CD4-positive, alpha-beta memory T cell (primary cell): ENCODE results near the gene RNF44. TPM values are rescaled to one million over a fixed set of nuclear protein-coding genes. Genes with fewer than 3 reads are reported as not detected.
A peak's percentile ranks its signal among the peaks of the same experiment; 100 is the strongest.

Experiments
- CTCF ChIA-PET: fragments of 350-600 bp; sonication (Branson Sonifier 250); formaldehyde crosslinking; loops from one replicate; lab custom pipeline; 2021; ENCODE audit warnings: inconsistent platforms; ENCODE audit not compliant: partially characterized antibody; lab: Charles Lee
- POLR2A ChIA-PET: fragments of 350-600 bp; sonication (Branson Sonifier 250); formaldehyde crosslinking; loops from one replicate; lab custom pipeline; 2021; ENCODE audit not compliant: partially characterized antibody; lab: Charles Lee
- DNase-seq, 5 donors: peaks; one replicate each; pipeline versions ENCODE4 v3.0.0 to v3.0.0-alpha.2; 2020 to 2022; ENCODE audit warnings: mixed read lengths in 1 of 5
- H3K27ac ChIP-seq: one replicate; pipeline ENCODE4 v1.7.0; 2013; ENCODE audit warnings: low read depth, low read length
- H3K27me3 ChIP-seq: 2 replicates; pipeline ENCODE4 v1.7.0; 2013; ENCODE audit warnings: mild to moderate bottlenecking, low read length, moderate library complexity; ENCODE audit not compliant: insufficient read depth
- H3K36me3 ChIP-seq: 2 replicates; pipeline ENCODE4 v1.7.0; 2013; ENCODE audit warnings: mild to moderate bottlenecking, low read length, moderate library complexity; ENCODE audit not compliant: insufficient read depth
- H3K4me1 ChIP-seq: 2 replicates; pipeline ENCODE4 v1.7.0; 2013; ENCODE audit warnings: mild to moderate bottlenecking, low read length, moderate library complexity; ENCODE audit not compliant: insufficient read depth
- H3K4me3 ChIP-seq, 2 donors: one replicate each; pipeline ENCODE4 v1.7.0; 2013; ENCODE audit warnings: low read length in 2 of 2, mild to moderate bottlenecking in 1 of 2
- H3K9me3 ChIP-seq, 2 donors: one replicate each; pipeline ENCODE4 v1.7.0; 2013; ENCODE audit warnings: low read length in 2 of 2, control low read depth in 1 of 2; ENCODE audit not compliant: control insufficient read depth in 1 of 2
- H3K27ac Mint-ChIP-seq, 7 donors: one replicate each; pipeline ENCODE4 v1.8.0; 2020 to 2021; ENCODE audit warnings: mixed read lengths in 7 of 7, mild to moderate bottlenecking in 6 of 7, inconsistent platforms in 3 of 7, moderate library complexity in 3 of 7
- H3K27me3 Mint-ChIP-seq, 2 donors: one replicate each; pipeline ENCODE4 v1.8.0; 2020 to 2021; ENCODE audit warnings: mixed read lengths in 2 of 2
- H3K36me3 Mint-ChIP-seq, 2 donors: one replicate each; pipeline ENCODE4 v1.8.0; 2020 to 2021; ENCODE audit warnings: mixed read lengths in 2 of 2, inconsistent platforms in 1 of 2, mild to moderate bottlenecking in 1 of 2
- H3K4me1 Mint-ChIP-seq, 4 donors: one replicate each; pipeline ENCODE4 v1.8.0; 2020 to 2021; ENCODE audit warnings: mixed read lengths in 4 of 4, mild to moderate bottlenecking in 1 of 4
- H3K4me3 Mint-ChIP-seq, 8 donors: one replicate each; pipeline ENCODE4 v1.8.0; 2020 to 2021; ENCODE audit warnings: mixed read lengths in 8 of 8, mild to moderate bottlenecking in 7 of 8, moderate library complexity in 6 of 8, inconsistent platforms in 3 of 8
- H3K9me3 Mint-ChIP-seq, 8 donors: one replicate each; pipeline ENCODE4 v1.8.0; 2020 to 2021; ENCODE audit warnings: mixed read lengths in 8 of 8, mild to moderate bottlenecking in 5 of 8, inconsistent platforms in 3 of 8, moderate library complexity in 1 of 8
- intact Hi-C: fragments of 100-400 bp; cut with micrococcal nuclease; formaldehyde crosslinking; loops from one replicate; pipeline ENCODE4 v1.15.1; 2023
- polyA plus RNA-seq, 2 donors: library from polyadenylated mRNA; unstranded; fragments of 300-500 nt; fragmentation: Illumina TruSeq; gene quantifications; one replicate each; pipeline ENCODE4 v1.2.3, GENCODE V29; 2021
- total RNA-seq, 2 experiments: library from RNA; stranded (reverse); gene quantifications; one replicate each; pipeline ENCODE4 v1.2.3, GENCODE V29; 2021

Gene RNF44
- total and polyA plus RNA-seq, 4 experiments from 2014 or later, result 1.1 to 262 (median 127) TPM

DNA sequence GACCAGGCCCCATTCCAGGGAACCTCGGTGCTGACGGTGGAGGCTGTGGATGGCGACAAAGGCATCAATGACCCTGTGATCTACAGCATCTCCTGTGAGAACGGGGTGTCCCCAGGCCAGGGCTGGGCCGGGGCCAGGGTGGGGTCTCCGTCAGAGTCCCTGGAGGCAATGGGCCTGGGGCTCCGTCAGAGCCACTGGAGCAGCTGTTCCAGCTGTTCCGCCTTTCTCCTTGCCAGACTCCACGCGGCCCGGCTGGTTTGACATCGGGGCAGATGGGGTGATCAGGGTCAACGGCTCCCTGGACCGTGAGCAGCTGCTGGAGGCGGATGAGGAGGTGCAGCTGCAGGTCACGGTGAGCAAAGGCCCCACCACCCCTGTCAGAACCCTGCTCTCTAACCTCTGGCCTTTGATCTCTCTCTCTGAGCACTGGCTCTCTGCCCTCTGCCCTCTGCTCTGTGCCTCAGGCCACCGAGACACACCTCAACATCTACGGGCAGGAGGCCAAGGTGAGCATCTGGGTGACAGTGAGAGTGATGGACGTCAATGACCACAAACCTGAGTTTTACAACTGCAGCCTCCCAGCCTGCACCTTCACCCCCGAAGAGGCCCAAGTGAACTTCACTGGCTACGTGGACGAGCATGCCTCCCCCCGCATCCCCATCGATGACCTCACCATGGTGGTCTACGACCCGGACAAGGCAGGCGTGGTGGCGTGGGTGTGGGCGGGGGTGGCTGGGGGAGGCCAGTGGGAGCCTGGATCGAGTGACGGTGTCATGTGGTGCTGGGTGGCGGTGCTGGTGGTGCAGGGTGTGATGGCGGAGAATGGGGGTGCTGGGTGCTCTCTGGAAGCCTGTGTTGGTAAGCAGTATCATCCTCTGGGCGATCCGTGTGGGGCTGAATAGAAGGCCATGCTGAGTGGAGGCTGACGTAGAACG is 38.6 kb upstream of the RNF44 start:
- Histone ChIP-seq H3K27ac (no peak overlapping the region), H3K36me3 (no peaks in the 10 kb centered on the region), H3K27me3 (no peaks in the 10 kb centered on the region), H3K9me3 (no peaks in the 10 kb centered on the region), H3K4me3 (no peak overlapping the region), H3K4me1 (peaks cover 6% of the 10 kb centered on the region)
- Mint-ChIP-seq H3K36me3 (no peaks in the 10 kb centered on the region), H3K4me3 (no peak overlapping the region), H3K27ac (peak overlapping the region in 1 of 7 donors; percentile 17), H3K27me3 (peaks cover 3 to 6% of the 10 kb centered on the region in 2 donors), H3K4me1 (peaks cover 4 to 16% (median 8%) of the 10 kb centered on the region in 4 donors), H3K9me3 (no peaks in the 10 kb centered on the region)
- CTCF ChIA-PET, result interaction anchor here (0.9 to 5.5 kb wide), 6 partner anchors 17 to 160 kb away, joined by 3 to 34 read pairs (median 16); partner anchors contain the start of gene CLTB
- intact Hi-C loops, result loop anchor here (2.0 kb wide), 1 partner anchor 39 kb away; the partner anchor contains the start of gene RNF44
- DNase-seq, result no peak
- POLR2A ChIA-PET, result interaction anchor here (0.8 kb wide), 1 partner anchor 39 kb away, joined by 3 read pairs; the partner anchor contains the start of gene RNF44

DNA sequence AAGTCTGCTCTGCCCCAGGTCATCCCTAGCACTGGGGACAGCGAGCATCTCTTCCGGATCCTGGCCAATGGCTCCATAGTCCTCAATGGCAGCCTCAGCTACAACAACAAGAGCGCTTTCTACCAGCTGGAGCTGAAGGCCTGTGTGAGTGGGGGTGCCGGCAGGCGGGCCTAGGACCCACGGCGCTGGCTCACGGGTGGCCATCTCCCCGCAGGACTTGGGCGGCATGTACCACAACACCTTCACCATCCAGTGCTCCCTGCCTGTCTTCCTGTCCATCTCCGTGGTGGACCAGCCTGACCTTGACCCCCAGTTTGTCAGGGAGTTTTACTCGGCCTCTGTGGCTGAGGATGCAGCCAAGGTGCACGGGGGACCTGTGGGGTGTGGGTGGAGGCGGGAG is 37.9 kb upstream of the RNF44 start:
- H3K36me3 ChIP-seq, result no peaks in the 10 kb centered on the region
- peaks cover 6% of the 10 kb centered on the region for H3K4me1 ChIP-seq
- Mint-ChIP-seq H3K36me3 (no peaks in the 10 kb centered on the region), H3K9me3 (no peaks in the 10 kb centered on the region), H3K27me3 (peaks cover 3 to 6% of the 10 kb centered on the region in 2 donors), H3K27ac (no peak overlapping the region), H3K4me1 (peaks cover 4 to 16% (median 8%) of the 10 kb centered on the region in 4 donors), H3K4me3 (no peak overlapping the region)
- H3K9me3 ChIP-seq, result no peaks in the 10 kb centered on the region
- no peaks in the 10 kb centered on the region for H3K27me3 ChIP-seq
- intact Hi-C loops, result loop anchor here (2.0 kb wide), 1 partner anchor 38 kb away; the partner anchor contains the start of gene RNF44
- DNase-seq, result no peak
- ChIA-PET CTCF (interaction anchor here (0.9 to 5.5 kb wide), 9 partner anchors 12 to 159 kb away, joined by 3 to 34 read pairs (median 5); partner anchors contain the start of gene CLTB), POLR2A (interaction anchor here (0.8 kb wide), 1 partner anchor 38 kb away, joined by 3 read pairs; the partner anchor contains the start of gene RNF44)
- no peak overlapping the region for H3K4me3 ChIP-seq
- H3K27ac ChIP-seq, result no peak overlapping the region

DNA sequence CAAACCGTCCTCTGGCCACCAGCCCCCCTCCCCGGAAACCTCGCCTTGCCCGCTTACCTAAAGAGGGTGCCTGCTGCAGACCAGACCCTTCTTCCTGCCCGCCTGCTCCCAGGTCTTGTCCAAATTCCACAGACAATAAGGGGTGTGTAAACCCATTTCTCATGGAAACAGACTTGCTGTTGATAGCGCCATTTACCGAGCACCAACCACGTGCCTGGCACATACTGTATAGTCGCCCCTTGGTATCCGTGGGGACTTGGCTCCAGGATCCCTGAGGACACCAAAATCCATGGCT is 37.0 kb upstream of the RNF44 start:
- Histone ChIP-seq H3K9me3 (no peaks in the 10 kb centered on the region), H3K27ac (no peak overlapping the region), H3K27me3 (no peaks in the 10 kb centered on the region), H3K36me3 (no peaks in the 10 kb centered on the region), H3K4me3 (no peak overlapping the region), H3K4me1 (peaks cover 6% of the 10 kb centered on the region)
- Mint-ChIP-seq H3K9me3 (no peaks in the 10 kb centered on the region), H3K27me3 (peaks cover 3 to 9% of the 10 kb centered on the region in 2 donors), H3K4me3 (no peak overlapping the region), H3K27ac (no peak overlapping the region), H3K4me1 (peaks cover 4 to 16% (median 8%) of the 10 kb centered on the region in 4 donors), H3K36me3 (no peaks in the 10 kb centered on the region)
- intact Hi-C loops, result loop anchor here (1.0 to 2.0 kb wide), 4 partner anchors 23 to 158 kb away; partner anchors contain the start of genes CLTB and RNF44
- ChIA-PET POLR2A (interaction anchor here (1.0 to 2.9 kb wide), 4 partner anchors 31 to 158 kb away, joined by 4 to 23 read pairs (median 8); partner anchors contain the start of genes CLTB and RNF44), CTCF (interaction anchor here (0.8 to 3.9 kb wide), 17 partner anchors 8 to 385 kb away, joined by 3 to 28 read pairs (median 5); partner anchors contain the start of gene CLTB)
- no peak for DNase-seq

DNA sequence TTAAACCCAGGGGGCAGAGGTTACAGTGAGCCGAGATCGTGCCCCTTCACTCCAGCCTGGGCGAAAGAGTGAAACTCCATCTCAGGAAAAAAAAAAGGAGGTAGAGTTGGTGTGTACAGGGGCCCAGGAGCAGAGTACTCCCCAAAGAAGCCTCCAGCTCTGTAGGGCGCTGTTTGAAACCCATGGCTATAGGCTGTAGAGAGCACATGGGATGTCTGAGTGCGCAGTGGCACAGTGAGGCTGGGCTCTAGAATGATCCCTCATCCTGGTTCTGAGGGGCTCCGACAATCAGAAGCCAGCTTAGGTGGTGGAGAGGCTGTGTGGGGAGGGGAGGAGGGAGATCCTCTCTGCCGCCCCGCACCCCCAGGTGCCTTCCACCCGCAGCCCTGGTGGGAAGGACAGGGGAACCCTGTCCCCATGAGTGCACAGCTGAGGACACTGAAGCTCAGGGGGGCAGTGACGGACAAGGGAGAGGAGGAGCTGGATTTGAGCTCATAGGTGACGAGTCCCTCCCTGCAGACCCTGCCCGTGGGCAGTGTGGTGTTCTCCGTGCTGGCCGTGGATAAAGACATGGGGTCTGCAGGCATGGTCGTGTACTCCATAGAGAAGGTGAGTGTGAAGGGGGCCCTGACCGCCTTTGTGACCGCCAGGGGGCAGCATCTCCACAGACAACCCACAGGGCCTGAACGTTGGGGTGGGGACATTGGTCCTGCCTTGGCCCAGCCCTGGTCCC is 36.5 kb upstream of the RNF44 start:
- no peak overlapping the region for H3K27ac ChIP-seq
- peaks cover 6% of the 10 kb centered on the region for H3K4me1 ChIP-seq
- peak; percentile 62 to 71 (median 67) for DNase-seq
- H3K4me3 Mint-ChIP-seq, result no peak overlapping the region
- no peaks in the 10 kb centered on the region for H3K9me3 ChIP-seq
- H3K27me3 Mint-ChIP-seq, result peaks cover 3 to 9% of the 10 kb centered on the region in 2 donors
- ChIA-PET CTCF (interaction anchor here (0.6 to 3.9 kb wide), 28 partner anchors 8 to 385 kb away, joined by 3 to 28 read pairs (median 4); partner anchors contain the start of genes CDHR2, HIGD2A, NOP16 and TSPAN17), POLR2A (interaction anchor here (1.0 to 2.9 kb wide), 4 partner anchors 31 to 157 kb away, joined by 4 to 23 read pairs (median 8); partner anchors contain the start of genes CLTB and RNF44)
- no peaks in the 10 kb centered on the region for H3K9me3 Mint-ChIP-seq
- no peaks in the 10 kb centered on the region for H3K36me3 Mint-ChIP-seq
- H3K36me3 ChIP-seq, result no peaks in the 10 kb centered on the region
- H3K27me3 ChIP-seq, result no peaks in the 10 kb centered on the region
- intact Hi-C loops, result loop anchor here (1.0 to 2.0 kb wide), 4 partner anchors 24 to 157 kb away; partner anchors contain the start of genes CLTB and RNF44
- no peak overlapping the region for H3K4me3 ChIP-seq
- H3K27ac Mint-ChIP-seq, result no peak overlapping the region
- peaks cover 4 to 16% (median 8%) of the 10 kb centered on the region in 4 donors for H3K4me1 Mint-ChIP-seq

DNA sequence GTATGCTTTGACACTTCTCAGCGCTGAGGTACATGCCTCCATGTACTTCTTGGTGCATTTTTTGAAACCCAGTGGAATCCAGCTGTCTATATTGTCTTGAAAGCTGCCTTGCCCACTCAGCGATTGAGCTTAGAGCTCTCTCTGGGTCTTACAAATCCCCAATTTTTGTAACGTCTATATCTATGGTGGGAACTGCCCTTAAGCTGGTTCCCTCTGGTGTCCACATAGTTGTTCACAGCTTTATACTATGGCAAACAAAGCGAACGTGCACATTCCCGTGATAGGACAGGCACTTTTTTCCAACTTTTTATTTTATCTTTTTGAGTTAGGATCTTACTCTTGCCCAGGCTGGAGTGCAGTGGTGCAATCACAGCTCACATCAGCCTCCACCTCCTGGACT is 32.8 kb upstream of the RNF44 start:
- intact Hi-C loops, result no loop called here
- no peak for DNase-seq
- Mint-ChIP-seq H3K4me1 (peaks cover 2 to 12% (median 7%) of the 10 kb centered on the region in 4 donors), H3K27ac (no peak overlapping the region), H3K36me3 (no peaks in the 10 kb centered on the region), H3K9me3 (no peaks in the 10 kb centered on the region), H3K27me3 (peaks cover 5 to 9% of the 10 kb centered on the region in 2 donors), H3K4me3 (no peak overlapping the region)
- peaks cover 6% of the 10 kb centered on the region for H3K4me1 ChIP-seq
- CTCF ChIA-PET, result interaction anchor here (0.7 to 2.1 kb wide), 4 partner anchors 14 to 153 kb away, joined by 3 to 5 read pairs (median 4); no protein-coding TSS in a partner anchor
- no peak overlapping the region for H3K4me3 ChIP-seq
- no peaks in the 10 kb centered on the region for H3K36me3 ChIP-seq
- no peaks in the 10 kb centered on the region for H3K27me3 ChIP-seq
- H3K9me3 ChIP-seq, result no peaks in the 10 kb centered on the region
- no peak overlapping the region for H3K27ac ChIP-seq
- POLR2A ChIA-PET, result no interaction called here

DNA sequence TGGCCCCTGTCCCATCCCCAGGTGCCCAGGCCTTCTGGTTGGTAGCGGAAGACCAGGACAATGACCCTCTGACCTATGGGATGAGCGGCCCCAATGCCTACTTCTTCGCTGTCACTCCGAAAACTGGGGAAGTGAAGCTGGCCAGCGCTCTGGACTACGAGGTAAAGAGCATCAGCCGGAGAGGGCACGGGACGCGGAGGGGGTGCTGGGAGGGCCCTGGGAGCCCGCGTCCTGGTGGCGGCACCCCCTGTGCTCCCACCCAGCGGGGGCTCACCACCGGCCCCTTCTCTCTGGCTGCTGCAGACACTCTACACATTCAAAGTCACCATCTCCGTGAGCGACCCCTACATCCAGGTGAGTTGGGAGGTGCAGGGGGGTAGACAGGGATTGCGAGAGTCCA is 31.5 kb upstream of the RNF44 start:
- CTCF ChIA-PET, result interaction anchor here (1.5 to 2.1 kb wide), 2 partner anchors 10 to 39 kb away, joined by 3 to 5 read pairs; no protein-coding TSS in a partner anchor
- H3K27me3 ChIP-seq, result no peaks in the 10 kb centered on the region
- DNase-seq, result no peak

More for the DNA sequence above, 31.5 kb upstream of the RNF44 start:
- Mint-ChIP-seq H3K36me3 (no peaks in the 10 kb centered on the region), H3K4me1 (peaks cover 0 to 5% (median 0%) of the 10 kb centered on the region in 4 donors), H3K27me3 (peaks cover 5% of the 10 kb centered on the region in 2 donors), H3K9me3 (no peaks in the 10 kb centered on the region), H3K27ac (no peak overlapping the region), H3K4me3 (no peak overlapping the region)
- Histone ChIP-seq H3K4me3 (no peak overlapping the region), H3K27ac (no peak overlapping the region), H3K4me1 (no peaks in the 10 kb centered on the region), H3K9me3 (no peaks in the 10 kb centered on the region), H3K36me3 (no peaks in the 10 kb centered on the region)
- intact Hi-C loops, result no loop called here
- POLR2A ChIA-PET, result no interaction called here
